Stimulated activated CD8-positive, alpha-beta memory T cell treated with anti-CD3 and anti-CD28 coated beads, Interleukin-4, amount 100 ng/mL, for 4 hours (primary cell): ENCODE measurements around the gene GUCY1A2.

Source experiments
- DNase-seq, 2 donors: peaks; one replicate each; pipeline ENCODE4 v3.0.0-alpha.2; 2020; ENCODE audit warnings: low read depth in 2 of 2, low spot score in 1 of 2

Gene GUCY1A2

GRCh38 chr11:106679581-106679980 is 338.7 kb downstream of the GUCY1A2 start:
- DNase-seq: no peak

GRCh38 chr11:106679181-106679580 is 339.1 kb downstream of the GUCY1A2 start:
- no peak for DNase-seq

- DNase-seq: no peak
These were observed 348.2 kb downstream of the GUCY1A2 start for GRCh38 chr11:106670069-106670468.

GRCh38 chr11:106668147-106668546 is 350.1 kb downstream of the GUCY1A2 start:
- DNase-seq: no peak

- DNase-seq: no peak
These were observed 361.6 kb downstream of the GUCY1A2 start for GRCh38 chr11:106656646-106657045.

GRCh38 chr11:106644824-106645223 is 373.5 kb downstream of the GUCY1A2 start:
- no peak for DNase-seq

GRCh38 chr11:106642331-106642730 is 375.9 kb downstream of the GUCY1A2 start:
- no peak for DNase-seq

GRCh38 chr11:106632283-106632682 is 386.0 kb downstream of the GUCY1A2 start:
- DNase-seq: no peak

GRCh38 chr11:106627694-106628093 is 390.6 kb downstream of the GUCY1A2 start:
- DNase-seq: no peak

- DNase-seq: no peak
These were observed 392.7 kb downstream of the GUCY1A2 start for GRCh38 chr11:106625566-106625965.

- no peak for DNase-seq
These were observed 393.9 kb downstream of the GUCY1A2 start for GRCh38 chr11:106624377-106624776.
